Stimulated activated effector memory CD8-positive, alpha-beta T cell treated with anti-CD3 and anti-CD28 coated beads, Interleukin-12 subunit alpha, Interleukin-12 subunit beta, amount 100 ng/mL, for 72 hours (primary cell): Measurements from ENCODE around the gene NFIA.

Experiments
- ATAC-seq: fragments of 150-1000 bp; cut with Tn5 transposase; 2 replicates; pipeline ENCODE4 v1.10.0; 2021
- DNase-seq, 2 donors: peaks; one replicate each; pipeline ENCODE4 v3.0.0; 2021 to 2022; ENCODE audit warnings: low spot score in 2 of 2
- H3K27ac Mint-ChIP-seq: one replicate; pipeline ENCODE4 v1.8.0; 2022; ENCODE audit warnings: mild to moderate bottlenecking, mixed read lengths
- H3K36me3 Mint-ChIP-seq: one replicate; pipeline ENCODE4 v1.8.0; 2022; ENCODE audit warnings: mild to moderate bottlenecking, mixed read lengths
- H3K4me1 Mint-ChIP-seq: one replicate; pipeline ENCODE4 v1.8.0; 2022; ENCODE audit warnings: mixed read lengths
- H3K4me3 Mint-ChIP-seq: one replicate; pipeline ENCODE4 v1.8.0; 2022; ENCODE audit warnings: mild to moderate bottlenecking, mixed read lengths
- H3K9me3 Mint-ChIP-seq: one replicate; pipeline ENCODE4 v1.8.0; 2022; ENCODE audit warnings: mixed read lengths

NFIA gene

GRCh38 chr1:61356016-61356415, 273.7 kb downstream of the NFIA start:
- Mint-ChIP-seq H3K27ac (no peak overlapping the region), H3K4me1 (no peaks in the 10 kb centered on the region), H3K4me3 (no peak overlapping the region), H3K36me3 (no peaks in the 10 kb centered on the region), H3K9me3 (no peaks in the 10 kb centered on the region)
- ATAC-seq (no peak), DNase-seq (no peak)

- Mint-ChIP-seq H3K9me3 (no peaks in the 10 kb centered on the region), H3K4me1 (no peaks in the 10 kb centered on the region), H3K4me3 (no peak overlapping the region), H3K36me3 (no peaks in the 10 kb centered on the region), H3K27ac (no peak overlapping the region)
- no peak for DNase-seq
- no peak for ATAC-seq
Observed at GRCh38 chr1:61356995-61357394, 274.6 kb downstream of the NFIA start.

DNA sequence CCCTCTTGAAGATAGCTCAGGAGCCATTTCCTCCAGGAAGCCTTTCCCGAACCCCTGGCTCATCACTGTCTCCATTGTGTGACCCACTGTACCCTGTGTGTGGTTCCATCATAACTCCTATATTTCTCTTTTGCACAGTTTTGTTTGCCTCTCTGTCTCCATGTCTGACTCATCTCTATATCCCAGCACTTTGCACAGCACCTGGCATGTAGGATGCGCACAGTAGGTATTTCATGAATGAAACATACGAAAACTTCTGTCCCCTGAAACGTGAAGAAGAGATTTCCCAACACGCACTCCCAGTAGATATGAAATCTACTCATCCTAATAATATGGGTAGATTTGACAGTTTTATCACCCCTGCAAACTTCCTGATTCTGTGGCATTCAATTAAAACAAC, 275.2 kb downstream of the NFIA start:
- no peaks in the 10 kb centered on the region for H3K36me3 Mint-ChIP-seq
- H3K4me3 Mint-ChIP-seq: no peak overlapping the region
- no peaks in the 10 kb centered on the region for H3K9me3 Mint-ChIP-seq
- DNase-seq: no peak
- H3K27ac Mint-ChIP-seq: no peak overlapping the region
- H3K4me1 Mint-ChIP-seq: no peaks in the 10 kb centered on the region
- ATAC-seq: no peak

DNA sequence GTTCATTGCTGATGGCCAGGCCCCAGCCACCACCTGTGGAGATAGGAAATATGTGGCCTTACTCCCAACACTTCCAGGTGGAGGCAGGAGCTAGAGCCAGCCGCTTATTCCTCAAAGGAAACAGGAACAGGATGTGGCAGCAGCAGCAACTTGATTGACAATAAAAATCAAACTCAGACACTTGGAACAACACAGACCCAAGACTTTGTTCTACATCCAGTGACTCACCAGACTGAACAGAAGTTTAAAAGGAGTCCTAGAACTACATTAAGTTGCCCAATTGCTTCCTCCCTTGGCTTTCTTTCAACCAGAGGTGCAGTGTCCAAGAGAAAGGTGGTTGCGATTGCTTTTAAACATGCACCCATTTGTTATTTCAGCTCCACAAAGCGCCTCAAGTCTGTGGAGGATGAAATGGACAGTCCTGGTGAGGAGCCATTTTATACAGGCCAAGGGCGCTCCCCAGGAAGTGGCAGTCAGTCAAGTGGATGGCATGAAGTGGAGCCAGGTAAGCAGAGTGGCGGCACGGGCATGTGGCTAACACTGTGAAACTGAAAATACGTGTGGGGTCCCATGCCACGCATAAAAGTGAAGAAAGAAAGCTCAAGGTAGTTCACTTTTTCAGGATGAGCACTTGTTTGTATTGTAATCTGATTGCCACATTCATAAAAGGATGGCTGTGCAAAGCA, 276.6 kb downstream of the NFIA start:
- ATAC-seq: no peak
- Mint-ChIP-seq H3K4me3 (no peak overlapping the region), H3K27ac (no peak overlapping the region), H3K36me3 (no peaks in the 10 kb centered on the region), H3K4me1 (no peaks in the 10 kb centered on the region), H3K9me3 (no peaks in the 10 kb centered on the region)
- no peak for DNase-seq

GRCh38 chr1:61361931-61362330, 279.6 kb downstream of the NFIA start:
- ATAC-seq (no peak), DNase-seq (no peak)
- Mint-ChIP-seq H3K4me1 (no peaks in the 10 kb centered on the region), H3K4me3 (no peak overlapping the region), H3K27ac (no peak overlapping the region), H3K36me3 (no peaks in the 10 kb centered on the region), H3K9me3 (no peaks in the 10 kb centered on the region)

GRCh38 chr1:61362351-61362750, 280.0 kb downstream of the NFIA start:
- DNase-seq (no peak), ATAC-seq (no peak)
- H3K4me1 Mint-ChIP-seq: no peaks in the 10 kb centered on the region
- no peaks in the 10 kb centered on the region for H3K9me3 Mint-ChIP-seq
- no peak overlapping the region for H3K4me3 Mint-ChIP-seq
- H3K27ac Mint-ChIP-seq: no peak overlapping the region
- H3K36me3 Mint-ChIP-seq: no peaks in the 10 kb centered on the region

DNA sequence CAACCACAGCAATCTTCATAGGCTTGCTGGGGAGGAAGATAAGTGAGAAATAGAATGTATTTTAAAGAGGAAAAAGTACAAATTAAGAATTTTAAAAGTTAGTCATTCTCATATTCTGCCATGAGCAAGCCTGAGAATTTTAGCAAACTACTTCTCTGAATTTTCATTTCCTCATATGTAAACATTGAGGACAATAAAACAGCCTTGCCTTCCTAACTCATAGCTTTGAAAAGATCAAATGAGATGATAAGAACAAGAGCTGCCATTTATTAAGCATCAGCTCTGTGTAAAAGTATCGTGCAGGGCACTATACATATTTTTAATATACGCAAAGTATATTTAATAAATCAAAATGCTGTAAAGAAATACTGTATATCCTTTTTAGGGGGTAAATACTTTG, 286.0 kb downstream of the NFIA start:
- H3K4me1 Mint-ChIP-seq: no peaks in the 10 kb centered on the region
- no peaks in the 10 kb centered on the region for H3K36me3 Mint-ChIP-seq
- ATAC-seq (no peak), DNase-seq (no peak)
- no peak overlapping the region for H3K27ac Mint-ChIP-seq
- no peaks in the 10 kb centered on the region for H3K9me3 Mint-ChIP-seq
- no peak overlapping the region for H3K4me3 Mint-ChIP-seq

GRCh38 chr1:61368876-61369275, 286.5 kb downstream of the NFIA start:
- Mint-ChIP-seq H3K9me3 (no peaks in the 10 kb centered on the region), H3K4me3 (no peak overlapping the region), H3K4me1 (no peaks in the 10 kb centered on the region), H3K27ac (no peak overlapping the region), H3K36me3 (no peaks in the 10 kb centered on the region)
- DNase-seq: no peak
- ATAC-seq: no peak

DNA sequence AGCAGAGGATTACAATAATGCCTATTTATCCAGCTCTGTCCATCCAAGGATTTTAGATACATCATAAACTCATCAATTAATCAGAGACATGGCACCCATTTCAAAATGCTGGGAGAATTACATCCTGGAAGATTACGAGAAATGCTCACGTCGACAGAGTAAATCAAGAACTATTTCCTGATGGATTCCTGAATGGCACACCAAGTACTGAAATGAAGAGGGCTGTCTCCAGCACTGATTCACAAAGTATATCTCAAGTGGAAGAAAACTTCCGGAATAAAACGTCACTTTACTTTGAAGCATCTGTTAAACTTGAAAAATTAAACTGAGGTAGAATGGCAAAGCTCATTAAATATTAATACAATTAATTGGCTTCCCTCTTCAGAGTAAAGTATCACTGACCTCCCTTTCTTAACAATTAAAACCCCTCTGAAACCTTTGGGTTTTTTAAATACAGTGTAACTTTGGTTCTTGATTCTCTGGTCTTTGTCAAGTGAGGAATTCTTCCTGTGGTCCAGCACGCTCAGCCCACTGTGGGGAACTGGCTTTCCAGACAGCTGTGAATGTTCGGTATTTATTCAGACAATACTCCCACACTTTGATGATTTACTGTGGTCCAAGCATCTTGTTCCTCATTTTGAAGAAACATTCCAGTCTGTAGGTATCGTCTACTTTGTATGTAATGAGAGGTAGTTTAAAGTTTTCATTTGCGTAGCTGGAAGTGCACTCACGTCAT, 288.0 kb downstream of the NFIA start:
- no peaks in the 10 kb centered on the region for H3K9me3 Mint-ChIP-seq
- H3K4me3 Mint-ChIP-seq: no peak overlapping the region
- no peaks in the 10 kb centered on the region for H3K4me1 Mint-ChIP-seq
- no peak overlapping the region for H3K27ac Mint-ChIP-seq
- no peak for DNase-seq
- no peaks in the 10 kb centered on the region for H3K36me3 Mint-ChIP-seq
- ATAC-seq: no peak

DNA sequence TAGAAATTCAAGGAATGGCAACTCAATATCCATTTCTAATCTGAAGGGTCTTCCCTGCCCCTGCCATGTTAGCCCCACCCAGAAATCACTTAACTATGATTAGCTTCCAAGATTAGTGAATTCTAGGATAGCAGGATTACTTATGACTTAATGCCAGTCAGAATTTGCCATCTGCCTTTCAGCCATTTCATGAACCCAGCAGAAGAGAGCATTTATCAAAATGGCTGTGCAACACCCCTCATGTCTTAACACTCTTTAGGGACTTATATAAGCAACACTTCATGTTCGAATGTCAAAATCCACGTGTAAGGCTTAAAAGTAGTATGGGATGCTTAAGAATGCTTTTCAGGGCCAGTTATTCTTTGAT, 288.5 kb downstream of the NFIA start:
- H3K27ac Mint-ChIP-seq: no peak overlapping the region
- H3K36me3 Mint-ChIP-seq: no peaks in the 10 kb centered on the region
- no peaks in the 10 kb centered on the region for H3K4me1 Mint-ChIP-seq
- no peak for DNase-seq
- H3K4me3 Mint-ChIP-seq: no peak overlapping the region
- no peaks in the 10 kb centered on the region for H3K9me3 Mint-ChIP-seq
- ATAC-seq: no peak

DNA sequence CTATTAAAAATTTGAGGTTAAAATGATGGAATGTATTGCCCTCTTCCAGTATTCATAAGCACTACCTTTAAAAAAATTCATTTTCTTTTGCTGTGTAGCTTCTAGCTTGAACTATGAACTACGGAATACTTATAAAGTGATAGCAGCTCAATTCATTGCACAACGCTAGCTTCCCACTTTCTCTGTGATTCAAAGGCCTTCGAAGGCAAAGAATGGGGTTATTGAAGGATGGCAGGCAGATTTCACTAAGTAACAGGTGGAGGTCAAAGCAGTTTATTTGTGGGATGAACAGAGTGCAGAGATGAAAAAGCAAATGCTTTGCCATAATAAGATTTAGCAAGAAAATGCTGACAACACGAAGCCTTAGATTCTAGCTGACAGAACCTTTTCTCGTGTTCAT, 290.6 kb downstream of the NFIA start:
- H3K27ac Mint-ChIP-seq: no peak overlapping the region
- no peak for ATAC-seq
- H3K36me3 Mint-ChIP-seq: no peaks in the 10 kb centered on the region

DNA sequence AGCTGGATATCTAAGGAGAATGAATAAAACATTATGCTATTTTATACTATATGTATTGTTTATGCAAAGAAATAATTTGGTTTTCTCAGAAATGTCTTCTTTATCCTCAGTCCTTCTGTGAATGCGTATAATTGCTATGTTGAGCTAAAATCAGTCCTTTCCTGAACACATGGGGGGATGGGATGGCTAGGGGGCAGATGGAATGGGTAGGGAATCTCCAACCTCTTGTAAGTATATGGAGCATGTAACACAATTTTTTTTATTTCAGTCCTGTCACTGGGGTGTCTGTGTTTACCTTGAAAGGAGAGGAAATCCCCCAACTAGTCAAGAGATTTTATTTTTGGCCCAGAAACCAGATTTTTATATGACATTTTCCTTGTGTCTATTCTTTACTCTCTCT, 291.8 kb downstream of the NFIA start:
- Mint-ChIP-seq H3K4me3 (no peak overlapping the region), H3K4me1 (no peaks in the 10 kb centered on the region), H3K9me3 (no peaks in the 10 kb centered on the region), H3K27ac (no peak overlapping the region), H3K36me3 (no peaks in the 10 kb centered on the region)
- ATAC-seq (no peak), DNase-seq (no peak)

More for the DNA sequence above, 290.6 kb downstream of the NFIA start:
- H3K9me3 Mint-ChIP-seq: no peaks in the 10 kb centered on the region
- H3K4me3 Mint-ChIP-seq: no peak overlapping the region
- DNase-seq: no peak
- no peaks in the 10 kb centered on the region for H3K4me1 Mint-ChIP-seq

- H3K4me3 Mint-ChIP-seq: no peak overlapping the region
- no peaks in the 10 kb centered on the region for H3K36me3 Mint-ChIP-seq
- no peak for DNase-seq
- ATAC-seq: no peak
- no peak overlapping the region for H3K27ac Mint-ChIP-seq
- H3K4me1 Mint-ChIP-seq: no peaks in the 10 kb centered on the region
- H3K9me3 Mint-ChIP-seq: no peaks in the 10 kb centered on the region
Observed at GRCh38 chr1:61375082-61375880, 292.9 kb downstream of the NFIA start.

GRCh38 chr1:61376151-61376550, 293.8 kb downstream of the NFIA start:
- no peak for ATAC-seq
- DNase-seq: no peak

GRCh38 chr1:61377242-61377958, 295.0 kb downstream of the NFIA start:
- Mint-ChIP-seq H3K9me3 (no peaks in the 10 kb centered on the region), H3K27ac (no peak overlapping the region), H3K36me3 (no peaks in the 10 kb centered on the region), H3K4me1 (no peaks in the 10 kb centered on the region), H3K4me3 (no peak overlapping the region)
- ATAC-seq: no peak
- no peak for DNase-seq

More at GRCh38 chr1:61376151-61376550, 293.8 kb downstream of the NFIA start:
- Mint-ChIP-seq H3K4me1 (no peaks in the 10 kb centered on the region), H3K4me3 (no peak overlapping the region), H3K27ac (no peak overlapping the region), H3K9me3 (no peaks in the 10 kb centered on the region), H3K36me3 (no peaks in the 10 kb centered on the region)
